ENCODE results near the gene DMRTB1. TPM values are rescaled to one million over a fixed set of nuclear protein-coding genes. Genes with fewer than 3 reads are reported as not detected.

The DMRTB1 gene
- total RNA-seq, 1 donor from 2014 or later: not detected

DNA sequence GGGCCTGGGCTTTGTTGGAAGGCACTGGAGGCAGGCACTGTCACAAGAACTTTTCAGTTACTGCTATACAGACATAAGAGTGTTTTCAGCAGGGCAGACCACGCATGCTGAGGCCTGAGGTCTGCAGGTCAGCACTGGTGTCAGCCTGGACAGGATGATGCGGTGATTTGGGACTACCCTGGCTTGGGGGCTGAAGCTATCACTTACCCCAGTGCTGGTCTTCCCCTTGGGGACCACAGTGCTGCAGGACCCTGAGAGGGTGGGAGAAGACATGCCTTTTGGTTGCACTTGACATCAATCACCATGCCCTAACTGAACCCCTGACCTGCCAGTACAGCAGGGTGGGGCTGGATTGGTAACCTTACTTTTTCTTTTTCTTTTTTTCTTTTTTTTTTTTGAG, 9.2 kb downstream of the DMRTB1 start:
- H3K4me3 Mint-ChIP-seq (ENCODE audit: unreplicated experiment): no peak overlapping the region
- H3K9me3 Mint-ChIP-seq (ENCODE audit: unreplicated experiment): no peaks in the 10 kb centered on the region
- TF ChIP-seq, protein P1, sequence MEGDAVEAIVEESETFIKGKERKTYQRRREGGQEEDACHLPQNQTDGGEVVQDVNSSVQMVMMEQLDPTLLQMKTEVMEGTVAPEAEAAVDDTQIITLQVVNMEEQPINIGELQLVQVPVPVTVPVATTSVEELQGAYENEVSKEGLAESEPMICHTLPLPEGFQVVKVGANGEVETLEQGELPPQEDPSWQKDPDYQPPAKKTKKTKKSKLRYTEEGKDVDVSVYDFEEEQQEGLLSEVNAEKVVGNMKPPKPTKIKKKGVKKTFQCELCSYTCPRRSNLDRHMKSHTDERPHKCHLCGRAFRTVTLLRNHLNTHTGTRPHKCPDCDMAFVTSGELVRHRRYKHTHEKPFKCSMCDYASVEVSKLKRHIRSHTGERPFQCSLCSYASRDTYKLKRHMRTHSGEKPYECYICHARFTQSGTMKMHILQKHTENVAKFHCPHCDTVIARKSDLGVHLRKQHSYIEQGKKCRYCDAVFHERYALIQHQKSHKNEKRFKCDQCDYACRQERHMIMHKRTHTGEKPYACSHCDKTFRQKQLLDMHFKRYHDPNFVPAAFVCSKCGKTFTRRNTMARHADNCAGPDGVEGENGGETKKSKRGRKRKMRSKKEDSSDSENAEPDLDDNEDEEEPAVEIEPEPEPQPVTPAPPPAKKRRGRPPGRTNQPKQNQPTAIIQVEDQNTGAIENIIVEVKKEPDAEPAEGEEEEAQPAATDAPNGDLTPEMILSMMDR (IDR thresholded peaks at IDR 0.05; ENCODE audit: unreplicated experiment): no peak
- H3K27ac Mint-ChIP-seq (ENCODE audit: unreplicated experiment): no peak overlapping the region
- no peak for DNase-seq (ENCODE audit: low spot score)
- H3K4me1 Mint-ChIP-seq (ENCODE audit: unreplicated experiment): peaks cover 2% of the 10 kb centered on the region
- no peaks in the 10 kb centered on the region for H3K36me3 Mint-ChIP-seq (ENCODE audit: low read depth, unreplicated experiment)
- peaks cover 6% of the 10 kb centered on the region for H3K27me3 Mint-ChIP-seq (ENCODE audit: unreplicated experiment)

DNA sequence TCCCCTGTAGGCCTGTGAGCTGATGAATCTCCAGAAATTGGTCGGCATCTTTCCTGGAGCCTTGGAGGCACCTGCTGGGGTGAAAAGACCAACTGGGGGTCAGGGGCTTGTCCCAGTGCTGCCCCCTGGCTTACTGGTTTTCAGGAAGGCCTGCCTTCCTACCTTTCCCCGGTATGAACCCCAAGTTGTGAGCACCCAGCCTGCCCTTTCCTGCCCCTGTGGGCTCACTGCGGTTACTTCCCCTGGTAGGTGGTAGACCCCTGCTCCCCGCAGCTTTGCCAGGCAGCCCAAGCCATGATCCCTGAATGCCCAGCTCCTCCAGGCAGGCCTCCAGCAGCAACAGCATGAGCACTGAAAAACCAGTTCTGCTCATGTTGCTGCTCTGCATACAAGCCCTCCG, 10.2 kb downstream of the DMRTB1 start:
- Mint-ChIP-seq H3K9me3 (ENCODE audit: unreplicated experiment) (no peaks in the 10 kb centered on the region), H3K27ac (ENCODE audit: unreplicated experiment) (no peak overlapping the region), H3K27me3 (ENCODE audit: unreplicated experiment) (peaks cover 4% of the 10 kb centered on the region), H3K4me3 (ENCODE audit: unreplicated experiment) (no peak overlapping the region), H3K36me3 (ENCODE audit: low read depth, unreplicated experiment) (no peaks in the 10 kb centered on the region), H3K4me1 (ENCODE audit: unreplicated experiment) (no peaks in the 10 kb centered on the region)
- TF ChIP-seq, protein P1 (IDR thresholded peaks at IDR 0.05; ENCODE audit: unreplicated experiment): no peak
- DNase-seq (ENCODE audit: low spot score): no peak

DNA sequence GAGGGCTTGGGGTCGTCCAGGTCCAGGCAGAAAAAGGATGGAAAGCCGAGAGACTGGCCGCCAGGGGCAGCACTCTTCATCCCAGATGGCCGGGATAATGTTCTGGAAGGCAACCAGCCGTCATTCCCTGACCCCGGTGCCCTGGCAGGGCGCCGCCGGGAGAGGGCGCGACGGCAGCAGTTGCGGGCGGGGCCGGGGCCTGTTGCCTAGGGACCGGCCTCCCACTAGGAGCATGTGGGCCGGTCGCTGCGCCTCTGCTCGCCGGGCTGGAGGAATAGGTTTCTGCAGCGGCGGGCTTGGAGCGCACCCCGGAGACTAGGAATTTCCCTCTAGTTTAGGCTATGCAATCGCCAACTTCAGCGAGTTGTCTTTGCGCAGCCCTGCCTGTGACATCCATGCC, 11.0 kb downstream of the DMRTB1 start:
- no peaks in the 10 kb centered on the region for H3K9me3 Mint-ChIP-seq (ENCODE audit: unreplicated experiment)
- H3K4me1 Mint-ChIP-seq (ENCODE audit: unreplicated experiment): no peaks in the 10 kb centered on the region
- H3K4me3 Mint-ChIP-seq (ENCODE audit: unreplicated experiment): no peak overlapping the region
- peak; percentile 98 for DNase-seq (ENCODE audit: low spot score)
- TF ChIP-seq, protein P1 (IDR thresholded peaks at IDR 0.05; ENCODE audit: unreplicated experiment): peak; percentile 96
- H3K27me3 Mint-ChIP-seq (ENCODE audit: unreplicated experiment): peaks cover 2% of the 10 kb centered on the region
- H3K27ac Mint-ChIP-seq (ENCODE audit: unreplicated experiment): no peak overlapping the region
- no peaks in the 10 kb centered on the region for H3K36me3 Mint-ChIP-seq (ENCODE audit: low read depth, unreplicated experiment)

DNA sequence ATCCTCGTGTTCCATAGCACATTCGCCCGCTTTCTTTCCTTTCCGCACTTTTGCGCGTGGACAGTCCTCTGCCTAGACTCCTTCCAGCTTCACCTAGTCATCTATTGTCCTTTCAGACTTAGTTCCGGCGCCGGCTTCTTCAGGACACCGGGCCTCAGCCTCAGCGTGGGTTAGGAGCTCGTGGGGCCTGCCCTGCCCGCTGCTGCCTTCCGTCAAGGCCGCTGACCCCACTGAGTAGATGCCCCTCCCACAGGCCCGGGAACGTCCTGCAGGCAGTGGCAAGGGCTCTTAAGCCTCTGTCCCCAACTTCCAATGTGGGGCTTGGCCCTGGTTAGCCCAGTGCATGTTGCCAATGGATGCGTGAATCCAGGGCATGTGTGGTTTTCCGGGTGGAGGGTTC, 11.4 kb downstream of the DMRTB1 start:
- Mint-ChIP-seq H3K4me1 (ENCODE audit: unreplicated experiment) (no peaks in the 10 kb centered on the region), H3K4me3 (ENCODE audit: unreplicated experiment) (no peak overlapping the region), H3K27me3 (ENCODE audit: unreplicated experiment) (peaks cover 2% of the 10 kb centered on the region), H3K36me3 (ENCODE audit: low read depth, unreplicated experiment) (no peaks in the 10 kb centered on the region), H3K27ac (ENCODE audit: unreplicated experiment) (no peak overlapping the region), H3K9me3 (ENCODE audit: unreplicated experiment) (no peaks in the 10 kb centered on the region)
- TF ChIP-seq, protein P1 (IDR thresholded peaks at IDR 0.05; ENCODE audit: unreplicated experiment): no peak
- DNase-seq (ENCODE audit: low spot score): no peak

DNA sequence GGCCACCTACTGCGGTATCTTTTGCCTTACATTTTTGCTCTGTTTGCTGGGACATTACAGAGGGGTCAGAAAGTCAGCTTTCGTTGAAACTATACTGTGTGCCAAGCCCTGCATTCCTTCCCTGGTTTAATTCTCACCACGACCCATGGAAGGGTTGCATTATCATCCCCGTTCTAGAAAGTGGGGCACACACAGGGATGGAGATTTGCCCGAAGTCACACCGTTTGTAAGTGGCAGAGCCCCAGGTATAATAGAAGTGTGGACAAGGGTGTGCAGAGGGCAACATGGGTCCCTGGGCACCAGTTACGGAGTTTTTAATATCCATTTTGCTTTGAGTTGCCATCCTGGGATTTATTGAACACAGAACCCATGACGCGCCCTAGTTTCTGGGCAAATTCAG, 11.8 kb downstream of the DMRTB1 start:
- no peak overlapping the region for H3K27ac Mint-ChIP-seq (ENCODE audit: unreplicated experiment)
- no peaks in the 10 kb centered on the region for H3K36me3 Mint-ChIP-seq (ENCODE audit: low read depth, unreplicated experiment)
- H3K4me3 Mint-ChIP-seq (ENCODE audit: unreplicated experiment): no peak overlapping the region
- TF ChIP-seq, protein P1 (IDR thresholded peaks at IDR 0.05; ENCODE audit: unreplicated experiment): no peak
- H3K4me1 Mint-ChIP-seq (ENCODE audit: unreplicated experiment): no peaks in the 10 kb centered on the region
- no peak for DNase-seq (ENCODE audit: low spot score)
- H3K27me3 Mint-ChIP-seq (ENCODE audit: unreplicated experiment): peaks cover 2% of the 10 kb centered on the region
- no peaks in the 10 kb centered on the region for H3K9me3 Mint-ChIP-seq (ENCODE audit: unreplicated experiment)
